MCF 10A (cell line): Measurements from ENCODE around the gene VPREB1. TPM values are rescaled to one million over a fixed set of nuclear protein-coding genes. Genes with fewer than 3 reads are reported as not detected.

ENCODE experiments used
- Bru-seq: library from RNA; stranded (reverse); fragments of 400-500 nt; gene quantifications from one replicate; lab custom pipeline; 2021; lab: Mats Ljungman, UMichigan
- BruChase-seq, 2 experiments: library from RNA; stranded (reverse); fragments of 400-500 nt; gene quantifications; one replicate each; lab custom pipeline; 2021; lab: Mats Ljungman, UMichigan
- BruUV-seq: library from RNA; stranded (reverse); fragments of 400-500 nt; replicated peaks from 2 replicates; lab custom pipeline; 2021; lab: Mats Ljungman, UMichigan
- CTCF ChIA-PET: fragments of 300-600 bp; sonication (Branson Sonifier 250); formaldehyde crosslinking; extraction: SDS; loops from one replicate; lab custom pipeline; 2021; ENCODE audit warnings: antibody characterized with exemption, inconsistent platforms; lab: Yijun Ruan, JAX
- POLR2A ChIA-PET: fragments of 300-600, 350-650 bp; sonication (Branson Sonifier 250); formaldehyde crosslinking; extraction: SDS; loops from one replicate; lab custom pipeline; 2020; ENCODE audit warnings: antibody characterized with exemption, inconsistent platforms; lab: Yijun Ruan, JAX
- DNase-seq: peaks from one replicate; pipeline ENCODE4 v3.0.0-alpha.2; 2018; ENCODE audit not compliant: unreplicated experiment
- H3K27ac Mint-ChIP-seq: one replicate; pipeline ENCODE4 v1.8.0; 2022; ENCODE audit warnings: mild to moderate bottlenecking, low read depth, mixed read lengths; ENCODE audit not compliant: unreplicated experiment
- H3K27me3 Mint-ChIP-seq: one replicate; pipeline ENCODE4 v1.8.0; 2022; ENCODE audit warnings: mixed read lengths; ENCODE audit not compliant: insufficient read depth, unreplicated experiment
- H3K36me3 Mint-ChIP-seq: one replicate; pipeline ENCODE4 v1.8.0; 2022; ENCODE audit warnings: mild to moderate bottlenecking, moderate library complexity, mixed read lengths; ENCODE audit not compliant: insufficient read depth, unreplicated experiment
- H3K4me1 Mint-ChIP-seq: one replicate; pipeline ENCODE4 v1.8.0; 2022; ENCODE audit warnings: mixed read lengths; ENCODE audit not compliant: insufficient read depth, unreplicated experiment
- H3K4me3 Mint-ChIP-seq: one replicate; pipeline ENCODE4 v1.8.0; 2022; ENCODE audit warnings: mild to moderate bottlenecking, moderate library complexity, mixed read lengths; ENCODE audit not compliant: unreplicated experiment
- H3K9me3 Mint-ChIP-seq: one replicate; pipeline ENCODE4 v1.8.0; 2022; ENCODE audit warnings: mixed read lengths; ENCODE audit not compliant: unreplicated experiment
- CTCF ChIP-seq: fragments of 200-600 bp; IDR thresholded peaks from one replicate; pipeline ENCODE4 v1.8.0; 2022; ENCODE audit warnings: antibody characterized with exemption, mild to moderate bottlenecking; ENCODE audit not compliant: unreplicated experiment
- intact Hi-C: fragments of 100-400 bp; cut with micrococcal nuclease; formaldehyde crosslinking; loops from 2 replicates; pipeline ENCODE4 v1.14.1; 2022
- long read RNA-seq: library from polyadenylated mRNA; stranded (forward); transcript quantifications from one replicate; pipeline ENCODE4 v2.0.0, GENCODE V29; 2022
- total RNA-seq: library from RNA; stranded (reverse); gene quantifications from 2 replicates; pipeline ENCODE4 v1.2.3, GENCODE V29; 2022

The VPREB1 gene
- total RNA-seq, result not detected in 2 replicates
- not detected for Bru-seq, nascent RNA
- not detected for BruChase-seq, experiment 1, labeled RNA remaining after a 6-hour chase
- BruChase-seq, experiment 2, labeled RNA remaining after a 2-hour chase, result not detected
- long read RNA-seq, result 0 reads

- Mint-ChIP-seq H3K9me3 (no peaks in the 10 kb centered on the region), H3K27me3 (peaks cover 36% of the 10 kb centered on the region), H3K4me1 (no peaks in the 10 kb centered on the region), H3K36me3 (no peaks in the 10 kb centered on the region), H3K27ac (no peak within 1 kb of the TSS), H3K4me3 (no peak within 1 kb of the TSS)
- POLR2A ChIA-PET, result interaction anchor here (0.6 kb wide), 1 partner anchor 257 kb away, joined by 3 read pairs; no protein-coding TSS in a partner anchor
- no TSS peak for BruUV-seq
- no peak for TF ChIP-seq CTCF
- CTCF ChIA-PET, result interaction anchor here (1.1 kb wide), 1 partner anchor 13 kb away, joined by 3 read pairs; no protein-coding TSS in a partner anchor
- DNase-seq, result no peak
- intact Hi-C loops, result no loop called here
Measured at GRCh38 chr22:22244316-22245250, at the start of gene VPREB1. VPREB1 (plus strand) TSS chr22:22244786; CDS start chr22:22244814, 28 bp downstream.

- Mint-ChIP-seq H3K27me3 (peaks cover 70% of the 10 kb centered on the region), H3K4me1 (no peaks in the 10 kb centered on the region), H3K4me3 (no peak overlapping the region), H3K9me3 (no peaks in the 10 kb centered on the region), H3K36me3 (peaks cover 6% of the 10 kb centered on the region), H3K27ac (no peak overlapping the region)
- TF ChIP-seq CTCF, result no peak
- POLR2A ChIA-PET, result no interaction called here
- intact Hi-C loops, result loop anchor here (1.0 kb wide), 2 partner anchors 135 to 165 kb away; no protein-coding TSS in a partner anchor
- CTCF ChIA-PET, result interaction anchor here (0.6 to 2.9 kb wide), 11 partner anchors 10 to 269 kb away, joined by 3 to 32 read pairs (median 4); no protein-coding TSS in a partner anchor
- DNase-seq, result no peak
- BruUV-seq, result no TSS peak
Measured at GRCh38 chr22:22194931-22195264, 49.7 kb upstream of the VPREB1 start.

- no peaks in the 10 kb centered on the region for H3K9me3 Mint-ChIP-seq
- peaks cover 70% of the 10 kb centered on the region for H3K27me3 Mint-ChIP-seq
- ChIA-PET POLR2A (no interaction called here), CTCF (interaction anchor here (0.6 to 2.9 kb wide), 23 partner anchors 9 to 1564 kb away, joined by 3 to 32 read pairs (median 4); no protein-coding TSS in a partner anchor)
- BruUV-seq, result no TSS peak
- peak; percentile 95 for TF ChIP-seq CTCF
- H3K4me1 Mint-ChIP-seq, result no peaks in the 10 kb centered on the region
- H3K36me3 Mint-ChIP-seq, result peaks cover 6% of the 10 kb centered on the region
- intact Hi-C loops, result loop anchor here (1.0 kb wide), 2 partner anchors 135 to 165 kb away; no protein-coding TSS in a partner anchor
- H3K27ac Mint-ChIP-seq, result no peak overlapping the region
- DNase-seq, result peak; percentile 87
- no peak overlapping the region for H3K4me3 Mint-ChIP-seq
Measured at GRCh38 chr22:22195265-22196017, 49.1 kb upstream of the VPREB1 start.
